IMR-90 (cell line): Measurements from ENCODE around the gene CERS6. TPM values are rescaled to one million over a fixed set of nuclear protein-coding genes. Genes with fewer than 3 reads are reported as not detected.

ENCODE experiments used
- ATAC-seq: fragments of 200-7000 bp; cut with Tn5 transposase; 2 replicates; pipeline ENCODE4 v1.9.1; 2020; ENCODE audit warnings: low read depth, mild to moderate bottlenecking, moderate library complexity
- BruUV-seq: library from RNA; stranded (reverse); fragments of 400-500 nt; replicated peaks from 2 replicates; lab custom pipeline; 2021; lab: Mats Ljungman, UMichigan
- CTCF ChIA-PET: fragments of 300-600 bp; formaldehyde crosslinking; extraction: SDS; loops from one replicate; lab custom pipeline; 2021; ENCODE audit warnings: antibody characterized with exemption; lab: Yijun Ruan, JAX
- POLR2A ChIA-PET: fragments of 300-600 bp; sonication (Branson Sonifier 250); formaldehyde crosslinking; loops from one replicate; lab custom pipeline; 2022; ENCODE audit warnings: antibody characterized with exemption; ENCODE audit not compliant: unreplicated experiment; lab: Charles Lee
- DNase-seq: peaks from one replicate; pipeline ENCODE4 v3.0.0; 2013
- H2AFZ ChIP-seq: replicated peaks from 2 replicates; pipeline ENCODE3; 2013; ENCODE audit warnings: low read length, mild to moderate bottlenecking; ENCODE audit not compliant: poor library complexity
- H2AK5ac ChIP-seq: 2 replicates; pipeline ENCODE4 v1.6.1; 2013; ENCODE audit warnings: low read depth, low read length, inconsistent platforms
- H2AK9ac ChIP-seq: replicated peaks from 2 replicates; pipeline ENCODE3; 2013; ENCODE audit warnings: mild to moderate bottlenecking, low read depth, low read length, moderate library complexity; ENCODE audit not compliant: poor library complexity
- H2BK120ac ChIP-seq: 2 replicates; pipeline ENCODE4 v1.6.1; 2013; ENCODE audit warnings: low read depth, low read length, inconsistent platforms
- H2BK15ac ChIP-seq: 3 replicates; pipeline ENCODE4 v1.6.1; 2013; ENCODE audit warnings: low read depth, low read length, inconsistent platforms
- H2BK20ac ChIP-seq: 2 replicates; pipeline ENCODE4 v1.6.1; 2013; ENCODE audit warnings: low read depth, mild to moderate bottlenecking, inconsistent platforms, low read length, moderate library complexity
- H2BK5ac ChIP-seq: 2 replicates; pipeline ENCODE4 v1.6.1; 2013; ENCODE audit warnings: mild to moderate bottlenecking, low read depth, low read length, inconsistent platforms; ENCODE audit not compliant: poor library complexity, severe bottlenecking
- H3K14ac ChIP-seq: replicated peaks from 2 replicates; pipeline ENCODE4 v1.6.1; 2013; ENCODE audit warnings: low read depth, low read length, inconsistent platforms
- H3K18ac ChIP-seq: 2 replicates; pipeline ENCODE4 v1.6.1; 2013; ENCODE audit warnings: low read depth, low read length, control low read depth
- H3K23ac ChIP-seq: 2 replicates; pipeline ENCODE4 v1.6.1; 2013; ENCODE audit warnings: low read depth, low read length, inconsistent platforms
- H3K27ac ChIP-seq: 2 replicates; pipeline ENCODE4 v1.5.1; 2013; ENCODE audit warnings: mild to moderate bottlenecking, control low read depth, low read length; ENCODE audit not compliant: insufficient read depth
- H3K27me3 ChIP-seq: 2 replicates; pipeline ENCODE4 v1.6.1; 2013; ENCODE audit warnings: low read length; ENCODE audit not compliant: control insufficient read depth, insufficient read depth
- H3K36me3 ChIP-seq: 2 replicates; pipeline ENCODE4 v1.6.1; 2013; ENCODE audit warnings: low read length, mixed read lengths; ENCODE audit not compliant: control insufficient read depth, insufficient read depth
- H3K4ac ChIP-seq: 2 replicates; pipeline ENCODE4 v1.6.1; 2013; ENCODE audit warnings: low read depth, low read length, inconsistent platforms
- H3K4me1 ChIP-seq: 2 replicates; pipeline ENCODE4 v1.6.1; 2013; ENCODE audit warnings: low read length, mixed read lengths; ENCODE audit not compliant: control insufficient read depth, insufficient read depth
- H3K4me2 ChIP-seq: 2 replicates; pipeline ENCODE4 v1.6.1; 2013; ENCODE audit warnings: low read depth, mild to moderate bottlenecking, control low read depth, low read length, moderate library complexity
- H3K4me3 ChIP-seq: 2 replicates; pipeline ENCODE4 v1.5.1; 2013; ENCODE audit warnings: low read depth, mild to moderate bottlenecking, control low read depth, low read length, moderate library complexity; ENCODE audit not compliant: insufficient read depth
- H3K56ac ChIP-seq: 2 replicates; pipeline ENCODE4 v1.6.1; 2013; ENCODE audit warnings: low read length, inconsistent platforms; ENCODE audit not compliant: insufficient read depth; ENCODE audit errors: extremely low read depth
- H3K79me1 ChIP-seq, 2 experiments: 2 replicates each; pipeline ENCODE4 v1.6.1; 2013; ENCODE audit warnings: low read length in 2 of 2, inconsistent platforms in 1 of 2, low read depth in 1 of 2
- H3K9ac ChIP-seq: 2 replicates; pipeline ENCODE4 v1.6.1; 2013; ENCODE audit warnings: low read depth, low read length, control low read depth
- H3K9me1 ChIP-seq: 2 replicates; pipeline ENCODE4 v1.6.1; 2013; ENCODE audit warnings: low read length, inconsistent platforms; ENCODE audit not compliant: insufficient read depth
- H3K9me3 ChIP-seq: 2 replicates; pipeline ENCODE4 v1.6.1; 2013; ENCODE audit warnings: low read length; ENCODE audit not compliant: control insufficient read depth, insufficient read depth
- H4K20me1 ChIP-seq: 2 replicates; pipeline ENCODE4 v1.6.1; 2013; ENCODE audit warnings: low read length, inconsistent platforms; ENCODE audit not compliant: insufficient read depth
- H4K5ac ChIP-seq: 2 replicates; pipeline ENCODE4 v1.6.1; 2013; ENCODE audit warnings: mild to moderate bottlenecking, low read depth, low read length, control low read depth
- H4K8ac ChIP-seq, 2 experiments: 2 replicates each; pipeline ENCODE4 v1.6.1; 2013; ENCODE audit warnings: low read depth in 2 of 2, low read length in 2 of 2, control low read depth in 1 of 2, inconsistent platforms in 1 of 2
- H4K91ac ChIP-seq: 2 replicates; pipeline ENCODE4 v1.6.1; 2013; ENCODE audit warnings: low read depth, low read length, inconsistent platforms; ENCODE audit not compliant: insufficient read depth
- BHLHE40 ChIP-seq: fragments of 150-350 bp; IDR thresholded peaks from 2 replicates; pipeline ENCODE4 v1.6.1; 2016; ENCODE audit warnings: mild to moderate bottlenecking, low read depth, low read length
- CEBPB ChIP-seq: IDR thresholded peaks from 2 replicates; pipeline ENCODE4 v1.6.1; 2012; ENCODE audit warnings: low read depth, low read length, improper control_type of control experiment
- CHD1 ChIP-seq: IDR thresholded peaks from 2 replicates; pipeline ENCODE4 v1.6.1; 2012; ENCODE audit warnings: low read depth, low read length, improper control_type of control experiment
- FOS ChIP-seq: fragments of 150-350 bp; IDR thresholded peaks from 2 replicates; pipeline ENCODE4 v1.6.1; 2016; ENCODE audit warnings: low read depth, low read length
- MAFK ChIP-seq: IDR thresholded peaks from 2 replicates; pipeline ENCODE4 v1.6.1; 2012; ENCODE audit warnings: low read depth, low read length, improper control_type of control experiment
- MAZ ChIP-seq: IDR thresholded peaks from 2 replicates; pipeline ENCODE4 v1.6.1; 2012; ENCODE audit warnings: low read depth, mild to moderate bottlenecking, low read length, improper control_type of control experiment, moderate library complexity, borderline replicate concordance
- NFE2L2 ChIP-seq: fragments of 150-350 bp; IDR thresholded peaks from 2 replicates; pipeline ENCODE4 v1.6.1; 2016; ENCODE audit warnings: low read depth, mild to moderate bottlenecking, low read length
- POLR2A ChIP-seq: IDR thresholded peaks from 2 replicates; pipeline ENCODE4 v1.6.1; 2012; ENCODE audit warnings: mild to moderate bottlenecking, low read depth, low read length
- RAD21 ChIP-seq: IDR thresholded peaks from 2 replicates; pipeline ENCODE4 v1.6.1; 2012; ENCODE audit warnings: low read length, improper control_type of control experiment
- RCOR1 ChIP-seq: IDR thresholded peaks from 2 replicates; pipeline ENCODE4 v1.6.1; 2012; ENCODE audit warnings: mild to moderate bottlenecking, low read length, improper control_type of control experiment; ENCODE audit not compliant: insufficient replicate concordance
- RFX5 ChIP-seq: IDR thresholded peaks from 2 replicates; pipeline ENCODE4 v1.8.0; 2012; ENCODE audit warnings: low read depth, mild to moderate bottlenecking, low read length, moderate library complexity
- SMC3 ChIP-seq: fragments of 150-350 bp; IDR thresholded peaks from 2 replicates; pipeline ENCODE4 v1.6.1; 2016; ENCODE audit warnings: low read depth, mild to moderate bottlenecking, antibody characterized with exemption, low read length, moderate library complexity
- WGBS, 2 experiments: methylation state at CpG; one replicate each; pipeline versions ENCODE4 v1.1.5 to v1.1.7; 2013; ENCODE audit warnings: missing lambda C conversion rate in 2 of 2; ENCODE audit not compliant: insufficient read length in 1 of 2; ENCODE audit errors: extremely low coverage in 2 of 2; 5-methylcytosine and 5-hydroxymethylcytosine counted together
- dilution Hi-C: fragments of 300-500 bp; cut with HindIII; formaldehyde crosslinking; loops from one replicate; pipeline ENCODE4 v1.14.3; 2018; ENCODE audit warnings: low sequenced_read_pairs; ENCODE audit not compliant: unreplicated experiment
- in situ Hi-C: fragments of 300-500 bp; cut with MboI; formaldehyde crosslinking; loops from 3 replicates; pipeline ENCODE4 v1.14.3; 2019; ENCODE audit warnings: low sequenced_read_pairs, inconsistent platforms, mixed read lengths
- intact Hi-C: fragments of 100-400 bp; cut with micrococcal nuclease; formaldehyde crosslinking; loops from 2 replicates; pipeline ENCODE4 v1.10.0; 2022
- polyA plus RNA-seq, 3 experiments: library from polyadenylated mRNA; depleted of rRNA; stranded (reverse); fragments of >200 nt; gene quantifications; 2 replicates each; pipeline ENCODE4 v1.2.3, GENCODE V29; 2012; ENCODE audit warnings: low replicate concordance in 1 of 3
- total RNA-seq: library from RNA; depleted of rRNA; stranded (reverse); fragments of >200 nt; gene quantifications from 2 replicates; pipeline ENCODE4 v1.2.3, GENCODE V29; 2012
- TF ChIP-seq, protein P1 (sequence below): conservative IDR thresholded peaks from 2 replicates; pipeline ENCODE4 v1.5.1; 2012; ENCODE audit warnings: mild to moderate bottlenecking, low read depth, low read length, improper control_type of control experiment
- TF ChIP-seq, protein P2 (sequence below): fragments of 150-350 bp; IDR thresholded peaks from 2 replicates; pipeline ENCODE4 v1.6.1; 2016; ENCODE audit warnings: low read depth, mild to moderate bottlenecking, low read length, moderate library complexity, borderline replicate concordance
- TF ChIP-seq, protein P3 (sequence below): fragments of 150-350 bp; IDR thresholded peaks from 2 replicates; pipeline ENCODE4 v1.6.1; 2017; ENCODE audit warnings: mild to moderate bottlenecking, antibody characterized with exemption, low read length, low read depth

CERS6 gene
- total and polyA plus RNA-seq, 2 of the 4 experiments (the other 2 are of a cell fraction), result 2.1 to 5.7 TPM

DNA sequence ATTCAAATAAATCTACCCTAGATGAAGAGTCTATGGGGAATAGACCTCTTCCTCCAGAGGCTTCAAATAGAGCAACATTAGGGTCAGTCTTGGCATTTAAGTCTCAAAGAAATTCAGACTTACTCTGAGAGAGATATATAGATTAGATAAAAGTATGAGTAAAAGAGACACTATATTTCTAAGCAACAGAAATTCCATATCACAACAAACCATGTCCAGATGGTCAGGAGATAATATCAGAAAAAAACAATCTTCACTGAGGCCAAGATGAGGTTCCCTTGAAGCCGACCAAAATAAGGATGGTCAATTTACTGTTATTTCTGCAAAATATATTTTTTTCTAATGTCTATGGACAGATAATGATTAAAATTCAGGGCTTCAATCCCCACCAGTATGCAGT lies 257.3 kb downstream of the CERS6 start:
- no peak overlapping the region for H2BK5ac ChIP-seq
- H3K9ac ChIP-seq, result no peak overlapping the region
- H2AFZ ChIP-seq, result no peak overlapping the region
- no peak overlapping the region for H4K8ac ChIP-seq
- no peak overlapping the region for H3K18ac ChIP-seq
- H4K5ac ChIP-seq, result no peak overlapping the region
- no CpG with 5 or more reads among the region's 1 CpG for WGBS, 2 experiments
- ChIA-PET CTCF (no interaction called here), POLR2A (no interaction called here)
- H3K4me2 ChIP-seq, result no peak overlapping the region
- no peaks in the 10 kb centered on the region for H3K79me1 ChIP-seq
- in situ Hi-C loops (no loop called here), intact Hi-C loops (no loop called here), dilution Hi-C loops (no loop called here)
- no peaks in the 10 kb centered on the region for H3K27me3 ChIP-seq
- H2BK15ac ChIP-seq, result no peak overlapping the region
- H3K4ac ChIP-seq, result no peak overlapping the region
- no TSS peak for BruUV-seq
- H3K4me1 ChIP-seq, result no peaks in the 10 kb centered on the region
- H4K20me1 ChIP-seq, result no peaks in the 10 kb centered on the region
- no peak overlapping the region for H3K4me3 ChIP-seq
- no peak overlapping the region for H3K27ac ChIP-seq
- no peak for DNase-seq
- H3K56ac ChIP-seq, result no peak overlapping the region
- no peak overlapping the region for H2AK9ac ChIP-seq
- ATAC-seq, result no peak
- no peak overlapping the region for H3K23ac ChIP-seq
- H2BK120ac ChIP-seq, result no peak overlapping the region
- H3K14ac ChIP-seq, result no peak overlapping the region
- H2BK20ac ChIP-seq, result no peak overlapping the region
- no peaks in the 10 kb centered on the region for H3K9me3 ChIP-seq
- TF ChIP-seq, protein P1, sequence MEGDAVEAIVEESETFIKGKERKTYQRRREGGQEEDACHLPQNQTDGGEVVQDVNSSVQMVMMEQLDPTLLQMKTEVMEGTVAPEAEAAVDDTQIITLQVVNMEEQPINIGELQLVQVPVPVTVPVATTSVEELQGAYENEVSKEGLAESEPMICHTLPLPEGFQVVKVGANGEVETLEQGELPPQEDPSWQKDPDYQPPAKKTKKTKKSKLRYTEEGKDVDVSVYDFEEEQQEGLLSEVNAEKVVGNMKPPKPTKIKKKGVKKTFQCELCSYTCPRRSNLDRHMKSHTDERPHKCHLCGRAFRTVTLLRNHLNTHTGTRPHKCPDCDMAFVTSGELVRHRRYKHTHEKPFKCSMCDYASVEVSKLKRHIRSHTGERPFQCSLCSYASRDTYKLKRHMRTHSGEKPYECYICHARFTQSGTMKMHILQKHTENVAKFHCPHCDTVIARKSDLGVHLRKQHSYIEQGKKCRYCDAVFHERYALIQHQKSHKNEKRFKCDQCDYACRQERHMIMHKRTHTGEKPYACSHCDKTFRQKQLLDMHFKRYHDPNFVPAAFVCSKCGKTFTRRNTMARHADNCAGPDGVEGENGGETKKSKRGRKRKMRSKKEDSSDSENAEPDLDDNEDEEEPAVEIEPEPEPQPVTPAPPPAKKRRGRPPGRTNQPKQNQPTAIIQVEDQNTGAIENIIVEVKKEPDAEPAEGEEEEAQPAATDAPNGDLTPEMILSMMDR, result no peak
- TF ChIP-seq NFE2L2 (no peak), CHD1 (no peak), MAZ (no peak), POLR2A (no peak), BHLHE40 (no peak), RAD21 (no peak), RCOR1 (no peak), RFX5 (no peak), SMC3 (no peak), MAFK (no peak), FOS (no peak), CEBPB (no peak)
- TF ChIP-seq, protein P2, sequence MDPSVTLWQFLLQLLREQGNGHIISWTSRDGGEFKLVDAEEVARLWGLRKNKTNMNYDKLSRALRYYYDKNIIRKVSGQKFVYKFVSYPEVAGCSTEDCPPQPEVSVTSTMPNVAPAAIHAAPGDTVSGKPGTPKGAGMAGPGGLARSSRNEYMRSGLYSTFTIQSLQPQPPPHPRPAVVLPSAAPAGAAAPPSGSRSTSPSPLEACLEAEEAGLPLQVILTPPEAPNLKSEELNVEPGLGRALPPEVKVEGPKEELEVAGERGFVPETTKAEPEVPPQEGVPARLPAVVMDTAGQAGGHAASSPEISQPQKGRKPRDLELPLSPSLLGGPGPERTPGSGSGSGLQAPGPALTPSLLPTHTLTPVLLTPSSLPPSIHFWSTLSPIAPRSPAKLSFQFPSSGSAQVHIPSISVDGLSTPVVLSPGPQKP, result no peak
- TF ChIP-seq, protein P3, sequence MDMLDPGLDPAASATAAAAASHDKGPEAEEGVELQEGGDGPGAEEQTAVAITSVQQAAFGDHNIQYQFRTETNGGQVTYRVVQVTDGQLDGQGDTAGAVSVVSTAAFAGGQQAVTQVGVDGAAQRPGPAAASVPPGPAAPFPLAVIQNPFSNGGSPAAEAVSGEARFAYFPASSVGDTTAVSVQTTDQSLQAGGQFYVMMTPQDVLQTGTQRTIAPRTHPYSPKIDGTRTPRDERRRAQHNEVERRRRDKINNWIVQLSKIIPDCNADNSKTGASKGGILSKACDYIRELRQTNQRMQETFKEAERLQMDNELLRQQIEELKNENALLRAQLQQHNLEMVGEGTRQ, result no peak
- H2AK5ac ChIP-seq, result no peak overlapping the region
- no peaks in the 10 kb centered on the region for H3K9me1 ChIP-seq
- no peak overlapping the region for H4K91ac ChIP-seq
- no peaks in the 10 kb centered on the region for H3K36me3 ChIP-seq
